ENCODE data around the gene OR5J2. TPM values are rescaled to one million over a fixed set of nuclear protein-coding genes. Genes with fewer than 3 reads are reported as not detected.

OR5J2 gene
- total RNA-seq, 2 donors from 2014 or later, result not detected

DNA sequence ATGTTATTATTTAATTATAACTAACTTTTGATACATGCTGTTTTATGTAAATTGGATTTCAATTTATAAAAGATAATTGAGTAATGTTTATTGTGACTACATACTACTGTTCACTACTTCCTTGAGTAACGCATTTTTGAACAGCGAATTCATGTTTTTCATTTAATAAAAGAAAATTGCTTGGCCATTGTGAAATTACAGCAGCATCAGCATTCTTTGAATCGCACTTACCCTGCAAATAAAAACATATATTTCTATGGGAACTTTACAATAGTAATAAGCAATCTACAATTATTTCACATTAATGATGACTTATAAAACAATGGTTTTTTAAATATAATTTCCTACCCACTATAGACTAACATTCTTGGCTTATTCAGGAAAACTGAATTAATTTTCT is 20.3 kb downstream of the OR5J2 start:
- H3K27me3 ChIP-seq (ENCODE audit: control insufficient read depth, insufficient read depth, low read length, poor library complexity, severe bottlenecking), result no peaks in the 10 kb centered on the region
- no peak overlapping the region for H3K27ac ChIP-seq (ENCODE audit: low read depth, low read length)
- H3K27ac Mint-ChIP-seq, result no peak overlapping the region
- DNase-seq, result no peak
- no peaks in the 10 kb centered on the region for H3K4me1 ChIP-seq (ENCODE audit: control insufficient read depth, insufficient read depth, low read length)
- H3K4me3 Mint-ChIP-seq, result no peak overlapping the region
- WGBS, 2 experiments (ENCODE audit: insufficient coverage in 1 of 2, insufficient read length in 1 of 2), result 83 to 100% methylated on average over 1 to 2 of the region's 3 CpGs
- H3K27me3 Mint-ChIP-seq (ENCODE audit: insufficient read depth), result no peaks in the 10 kb centered on the region
- no peak overlapping the region for H3K4me3 ChIP-seq (ENCODE audit: low read length)
- no peaks in the 10 kb centered on the region for H3K4me1 Mint-ChIP-seq
- H3K9ac ChIP-seq (ENCODE audit: extremely low read depth, low read length, poor library complexity, severe bottlenecking), result no peak overlapping the region
- no peaks in the 10 kb centered on the region for H3K36me3 ChIP-seq (ENCODE audit: control insufficient read depth, insufficient read depth, low read length)
- no peak for TF ChIP-seq CTCF (conservative IDR thresholded peaks at IDR 0.05)
- peaks cover 2% of the 10 kb centered on the region for H3K9me3 ChIP-seq (ENCODE audit: control insufficient read depth, low read length)
- peaks cover 7% of the 10 kb centered on the region for H3K9me3 Mint-ChIP-seq
- no peaks in the 10 kb centered on the region for H3K36me3 Mint-ChIP-seq (ENCODE audit: low read depth)

GRCh38 chr11:56197367-56197766 is 20.9 kb downstream of the OR5J2 start:
- Histone ChIP-seq H3K36me3 (ENCODE audit: control insufficient read depth, insufficient read depth, low read length) (no peaks in the 10 kb centered on the region), H3K27ac (ENCODE audit: low read depth, low read length) (no peak overlapping the region), H3K4me3 (ENCODE audit: low read length) (no peak overlapping the region), H3K4me1 (ENCODE audit: control insufficient read depth, insufficient read depth, low read length) (no peaks in the 10 kb centered on the region), H3K27me3 (ENCODE audit: control insufficient read depth, insufficient read depth, low read length, poor library complexity, severe bottlenecking) (no peaks in the 10 kb centered on the region), H3K9ac (ENCODE audit: extremely low read depth, low read length, poor library complexity, severe bottlenecking) (no peak overlapping the region), H3K9me3 (ENCODE audit: control insufficient read depth, low read length) (no peaks in the 10 kb centered on the region)
- Mint-ChIP-seq H3K4me3 (no peak overlapping the region), H3K27me3 (ENCODE audit: insufficient read depth) (no peaks in the 10 kb centered on the region), H3K27ac (no peak overlapping the region), H3K9me3 (peaks cover 5% of the 10 kb centered on the region), H3K36me3 (ENCODE audit: low read depth) (no peaks in the 10 kb centered on the region), H3K4me1 (no peaks in the 10 kb centered on the region)
- TF ChIP-seq CTCF (conservative IDR thresholded peaks at IDR 0.05), result no peak
- WGBS, 2 experiments (ENCODE audit: insufficient coverage in 1 of 2, insufficient read length in 1 of 2), result 60% methylated on average over 1 of the region's 2 CpGs; no CpG with 5 or more reads in 1 of the 2 experiments
- no peak for DNase-seq

DNA sequence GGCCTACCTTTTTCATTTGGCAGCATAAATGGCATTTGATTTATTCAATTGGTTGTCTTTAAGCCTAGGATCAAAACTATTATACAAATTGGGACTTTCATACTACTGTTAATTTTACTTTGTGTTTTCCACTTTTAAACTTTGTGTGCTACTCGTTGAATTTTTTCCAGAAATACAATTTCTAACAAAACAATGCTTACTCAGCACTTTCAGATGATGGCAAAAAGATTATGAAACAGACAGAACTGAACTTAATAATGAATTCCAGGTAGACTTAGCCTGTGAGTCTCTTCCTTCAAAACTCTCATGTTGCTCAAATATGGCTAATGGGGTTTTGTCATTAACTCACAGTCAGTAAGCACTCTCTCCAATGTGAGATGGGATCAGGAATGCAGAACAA is 31.4 kb downstream of the OR5J2 start:
- no peak overlapping the region for H3K27ac ChIP-seq (ENCODE audit: low read depth, low read length)
- no peaks in the 10 kb centered on the region for H3K27me3 Mint-ChIP-seq (ENCODE audit: insufficient read depth)

More for the DNA sequence above, 31.4 kb downstream of the OR5J2 start:
- peaks cover 5% of the 10 kb centered on the region for H3K9me3 ChIP-seq (ENCODE audit: control insufficient read depth, low read length)
- peaks cover 4% of the 10 kb centered on the region for H3K9me3 Mint-ChIP-seq
- H3K4me1 ChIP-seq (ENCODE audit: control insufficient read depth, insufficient read depth, low read length), result no peaks in the 10 kb centered on the region
- no peaks in the 10 kb centered on the region for H3K4me1 Mint-ChIP-seq
- no peak overlapping the region for H3K9ac ChIP-seq (ENCODE audit: extremely low read depth, low read length, poor library complexity, severe bottlenecking)
- H3K4me3 Mint-ChIP-seq, result no peak overlapping the region
- 80 to 85% methylated on average over 1 of the region's 1 CpG for WGBS, 2 experiments (ENCODE audit: insufficient coverage in 1 of 2, insufficient read length in 1 of 2)
- no peak for DNase-seq
- H3K36me3 ChIP-seq (ENCODE audit: control insufficient read depth, insufficient read depth, low read length), result no peaks in the 10 kb centered on the region
- H3K27me3 ChIP-seq (ENCODE audit: control insufficient read depth, insufficient read depth, low read length, poor library complexity, severe bottlenecking), result no peaks in the 10 kb centered on the region
- H3K4me3 ChIP-seq (ENCODE audit: low read length), result no peak overlapping the region
- H3K27ac Mint-ChIP-seq, result no peak overlapping the region
- no peaks in the 10 kb centered on the region for H3K36me3 Mint-ChIP-seq (ENCODE audit: low read depth)
- no peak for TF ChIP-seq CTCF (conservative IDR thresholded peaks at IDR 0.05)

All from endodermal cell (in vitro differentiated cells).